ENCODE results near the gene KCNK2. TPM values are rescaled to one million over a fixed set of nuclear protein-coding genes. Genes with fewer than 3 reads are reported as not detected.

The KCNK2 gene
- total RNA-seq, 1 donor from 2014 or later, result 0.27 TPM

DNA sequence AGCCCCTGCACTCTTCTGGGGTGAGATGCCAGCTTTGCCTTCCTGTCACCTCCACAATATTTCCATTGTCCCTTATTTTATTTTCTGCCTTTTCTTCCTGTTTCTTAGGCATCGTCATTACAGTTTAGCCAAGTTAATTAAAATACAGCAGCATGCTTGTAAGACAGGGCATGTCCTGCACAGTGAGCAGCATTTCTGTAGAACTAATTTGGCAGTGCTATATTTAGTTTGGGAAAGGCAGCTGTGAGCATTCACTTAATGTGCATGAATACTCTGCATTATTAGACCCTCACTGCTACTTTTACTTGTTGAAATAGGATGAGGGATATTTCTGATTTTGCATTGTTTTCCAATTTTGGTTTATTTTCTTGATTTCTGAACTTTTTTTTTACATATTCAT is 133.3 kb downstream of the KCNK2 start:
- intact Hi-C loops (cut with DNase I), result no loop called here
- DNase-seq (no peak), ATAC-seq (ENCODE audit: poor library complexity) (no peak)

DNA sequence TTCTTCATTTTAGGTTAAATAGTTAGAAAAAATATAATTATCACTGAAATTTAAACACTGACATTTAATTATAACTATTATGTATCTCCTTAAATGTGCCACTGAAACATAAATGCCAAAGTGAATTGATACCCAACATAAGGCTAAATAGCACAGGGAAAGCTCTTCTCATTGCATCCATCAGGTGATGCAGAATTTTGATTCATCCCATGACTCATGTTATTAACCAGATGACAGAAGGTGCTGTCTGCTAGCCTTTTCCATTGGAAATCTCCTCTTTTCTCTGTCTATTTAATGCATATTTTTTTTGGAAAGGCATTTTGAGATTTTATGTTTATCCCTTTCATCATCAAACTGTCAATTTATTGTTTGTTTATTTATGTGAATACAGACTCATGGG is 136.8 kb downstream of the KCNK2 start:
- intact Hi-C loops (cut with DNase I), result no loop called here
- ATAC-seq (ENCODE audit: poor library complexity) (no peak), DNase-seq (no peak)

DNA sequence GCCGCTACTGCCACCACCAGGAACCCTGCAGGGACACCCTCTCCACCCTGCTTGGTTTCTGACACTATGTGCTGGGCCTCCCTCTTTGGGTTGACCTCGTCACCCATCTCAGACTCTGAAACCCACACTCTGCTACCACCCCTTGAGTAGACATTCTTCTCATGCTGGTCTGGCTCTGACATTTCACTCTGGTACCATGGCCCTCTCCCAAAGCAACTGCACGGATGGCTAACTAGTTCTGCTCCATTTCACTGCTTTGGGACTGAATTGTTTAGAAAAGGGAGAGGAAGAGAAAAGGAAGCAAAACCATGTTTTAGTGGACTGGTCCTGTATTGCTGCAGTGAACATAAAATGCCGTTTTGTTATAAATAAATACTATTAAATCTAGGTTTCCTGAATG is 137.8 kb downstream of the KCNK2 start:
- intact Hi-C loops (cut with DNase I), result no loop called here
- no peak for DNase-seq
- no peak for ATAC-seq (ENCODE audit: poor library complexity)

DNA sequence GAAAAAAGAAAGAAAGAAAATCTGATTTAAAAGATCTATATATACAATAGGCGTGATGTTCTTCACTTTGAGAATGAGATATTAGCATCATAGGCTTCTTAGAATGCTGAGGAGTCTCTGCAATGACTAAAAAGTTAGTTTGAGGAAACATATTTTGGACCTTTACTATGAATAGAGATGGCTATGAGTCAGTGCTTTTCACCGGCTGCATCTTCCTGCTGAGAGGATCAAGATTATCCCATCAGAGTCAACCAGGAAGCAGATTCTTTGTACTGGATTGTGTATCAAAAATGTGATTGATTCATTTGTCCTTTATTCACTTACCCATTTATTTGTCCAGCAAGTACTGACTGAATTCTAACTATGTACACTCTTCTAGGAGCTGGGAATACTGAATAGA is 144.2 kb downstream of the KCNK2 start:
- no peak for DNase-seq
- intact Hi-C loops (cut with DNase I), result no loop called here
- no peak for ATAC-seq (ENCODE audit: poor library complexity)

DNA sequence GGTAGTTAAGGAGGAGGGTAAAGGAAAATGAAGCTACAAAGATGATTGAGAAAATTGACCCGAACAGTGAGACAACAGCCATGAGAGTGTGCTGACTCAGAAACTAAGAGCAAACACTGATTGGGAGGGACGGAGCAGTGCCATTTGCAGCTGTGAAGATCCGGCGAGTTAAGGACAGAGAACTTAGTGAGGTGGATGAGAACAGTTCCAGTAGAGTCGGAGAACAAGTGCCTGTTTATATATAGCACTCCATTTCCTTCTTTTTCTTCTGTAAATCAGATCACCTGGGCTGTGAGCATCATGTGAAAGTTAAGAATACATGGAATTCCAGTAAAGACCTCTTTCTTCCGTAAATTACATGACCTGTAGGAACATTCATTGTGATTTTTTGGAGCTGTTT is 145.7 kb downstream of the KCNK2 start:
- intact Hi-C loops (cut with DNase I), result no loop called here
- ATAC-seq (ENCODE audit: poor library complexity) (no peak), DNase-seq (no peak)

DNA sequence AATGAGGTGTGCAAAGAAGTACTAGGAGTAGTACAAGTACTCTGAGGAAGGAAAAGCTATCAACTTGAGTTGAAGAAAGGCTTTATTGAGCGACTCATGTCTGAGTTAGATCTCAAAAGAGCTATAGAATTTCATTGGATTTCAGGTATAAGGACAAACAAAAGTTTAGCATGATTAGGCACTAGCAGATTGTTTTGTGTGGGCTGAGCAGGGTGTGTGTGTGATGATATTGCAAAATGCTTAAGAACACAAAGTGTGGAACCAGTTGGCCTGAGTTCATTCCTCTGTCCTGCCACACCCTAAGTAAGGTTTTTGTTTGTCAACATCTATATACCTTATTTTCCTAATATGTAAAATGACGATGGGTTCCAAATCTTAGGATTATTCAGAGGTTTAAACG is 158.9 kb downstream of the KCNK2 start:
- DNase-seq (no peak), ATAC-seq (ENCODE audit: poor library complexity) (no peak)
- intact Hi-C loops (cut with DNase I), result no loop called here

DNA sequence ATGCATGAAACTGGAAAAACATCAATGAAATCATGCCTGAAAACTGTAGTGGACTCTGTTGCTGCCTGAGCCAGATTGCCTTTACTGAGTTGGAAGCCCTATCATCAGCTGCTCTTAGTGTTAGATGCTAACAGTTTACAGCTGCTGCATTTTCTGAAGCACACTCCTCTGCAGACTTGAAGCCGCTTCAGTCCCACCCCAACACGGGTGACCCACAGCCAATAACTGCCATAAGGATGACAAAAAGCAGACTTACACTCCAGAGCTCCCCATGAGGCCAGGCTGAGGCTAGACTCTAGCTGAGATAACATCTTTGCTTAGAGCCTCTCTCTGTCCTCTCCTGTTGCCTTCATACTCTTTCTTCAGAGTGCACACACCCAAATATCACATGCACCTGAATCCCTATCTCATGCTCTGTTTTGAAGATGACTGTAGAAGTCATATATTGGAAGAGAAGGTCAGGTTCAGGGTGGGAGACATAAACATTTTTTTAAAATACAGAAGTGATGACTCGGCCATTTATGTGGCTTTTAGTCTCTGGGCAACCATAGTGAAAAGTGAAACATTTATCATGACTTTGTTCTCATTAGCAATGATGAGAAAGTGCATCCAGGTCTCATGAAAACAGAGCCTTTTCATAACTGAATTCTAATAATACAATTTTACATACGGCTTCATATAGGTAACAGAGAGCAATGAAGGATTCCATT is 161.0 kb downstream of the KCNK2 start:
- ATAC-seq (ENCODE audit: poor library complexity), result no peak
- no peak for DNase-seq
- intact Hi-C loops (cut with DNase I), result no loop called here

DNA sequence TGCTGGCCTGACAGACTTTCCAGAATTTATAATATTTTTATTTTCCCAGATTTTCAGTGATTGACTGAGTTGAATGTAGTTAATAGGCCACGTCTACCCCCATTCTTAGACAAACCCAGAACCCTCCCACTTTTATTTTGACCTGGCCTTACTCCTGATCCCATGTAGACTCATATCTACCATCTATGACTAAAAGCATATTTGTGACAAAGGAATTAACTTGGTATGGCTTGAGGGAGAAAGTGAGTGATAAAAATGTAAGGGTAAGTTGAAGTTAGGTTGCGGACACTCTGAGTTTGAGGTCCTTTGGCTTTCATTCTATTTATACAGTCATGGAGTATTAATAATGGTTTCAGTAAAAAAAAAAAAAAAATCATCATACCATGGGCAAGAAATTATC is 168.4 kb downstream of the KCNK2 start:
- DNase-seq (no peak), ATAC-seq (ENCODE audit: poor library complexity) (no peak)
- intact Hi-C loops (cut with DNase I), result no loop called here

DNA sequence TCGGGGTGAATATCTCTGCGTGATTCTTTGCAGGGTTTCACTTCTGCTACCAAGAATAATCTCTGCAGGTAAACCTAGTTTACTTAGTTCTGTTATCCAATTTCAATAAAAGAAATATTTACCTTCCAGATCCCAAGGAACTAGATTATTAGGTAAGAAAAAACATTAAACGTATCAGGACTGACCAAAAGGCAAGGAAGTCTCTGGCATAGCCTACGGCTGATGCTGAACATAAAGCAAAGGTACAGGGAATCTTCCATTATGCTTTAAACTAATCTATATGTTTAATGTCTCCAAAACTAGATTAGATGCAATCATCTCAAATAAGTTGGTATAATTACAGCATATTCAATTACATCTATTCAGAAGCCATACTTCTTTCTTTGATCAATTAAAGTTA is 168.9 kb downstream of the KCNK2 start:
- DNase-seq (no peak), ATAC-seq (ENCODE audit: poor library complexity) (no peak)
- intact Hi-C loops (cut with DNase I), result no loop called here

DNA sequence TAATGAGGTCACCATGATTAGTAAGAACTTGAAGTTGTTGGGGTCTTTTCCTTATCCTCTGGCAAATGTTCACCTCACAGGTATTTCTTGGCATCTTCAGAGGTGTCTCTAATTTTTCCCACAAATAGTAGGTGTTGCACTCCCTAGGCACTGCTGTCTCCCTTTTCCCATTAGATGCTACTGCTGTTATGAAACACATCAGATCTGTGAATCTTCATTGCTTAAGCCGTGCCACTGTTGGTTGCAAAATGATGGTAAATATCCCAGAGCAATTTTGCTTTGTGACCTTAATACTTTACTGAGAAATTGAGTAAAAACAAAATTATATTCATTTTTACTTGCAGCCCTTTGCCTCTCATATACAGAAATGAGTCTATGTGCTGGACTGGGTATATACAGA is 169.6 kb downstream of the KCNK2 start:
- ATAC-seq (ENCODE audit: poor library complexity) (no peak), DNase-seq (no peak)
- intact Hi-C loops (cut with DNase I), result no loop called here

DNA sequence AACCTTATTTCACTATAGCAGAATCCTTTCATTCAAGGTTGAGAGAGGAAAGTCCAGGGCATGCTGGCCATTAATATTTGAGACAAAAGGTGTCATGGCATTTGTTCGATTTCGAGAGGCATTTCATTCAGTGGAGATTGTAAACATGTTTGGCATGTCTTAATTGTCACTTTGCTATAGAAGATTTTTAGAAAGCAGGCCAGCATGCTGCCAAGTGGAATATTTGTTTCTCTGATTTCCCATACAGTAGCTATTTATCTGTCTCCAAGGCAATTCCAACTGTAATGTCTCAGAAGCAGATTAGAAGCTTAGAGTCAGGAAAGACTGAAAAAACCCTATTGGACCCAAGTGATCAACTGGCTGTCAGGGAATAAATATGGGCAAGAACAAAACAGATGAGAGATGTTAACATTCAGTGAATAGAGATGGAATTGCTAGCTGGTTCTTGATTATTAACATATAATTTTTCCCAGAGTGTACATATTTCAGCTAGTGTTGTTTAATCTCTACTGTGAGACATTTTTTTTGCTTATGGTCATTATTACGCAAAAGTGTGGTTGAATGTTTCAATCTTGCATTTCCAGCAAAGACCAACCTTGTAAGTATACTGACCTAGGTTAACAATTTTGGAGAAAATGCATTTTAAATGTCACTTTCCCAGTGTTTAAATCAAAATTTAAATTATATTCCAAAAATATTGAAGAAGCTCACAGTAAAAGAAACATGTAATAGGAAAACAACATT is 174.6 kb downstream of the KCNK2 start:
- intact Hi-C loops (cut with DNase I), result no loop called here
- DNase-seq, result no peak
- no peak for ATAC-seq (ENCODE audit: poor library complexity)

DNA sequence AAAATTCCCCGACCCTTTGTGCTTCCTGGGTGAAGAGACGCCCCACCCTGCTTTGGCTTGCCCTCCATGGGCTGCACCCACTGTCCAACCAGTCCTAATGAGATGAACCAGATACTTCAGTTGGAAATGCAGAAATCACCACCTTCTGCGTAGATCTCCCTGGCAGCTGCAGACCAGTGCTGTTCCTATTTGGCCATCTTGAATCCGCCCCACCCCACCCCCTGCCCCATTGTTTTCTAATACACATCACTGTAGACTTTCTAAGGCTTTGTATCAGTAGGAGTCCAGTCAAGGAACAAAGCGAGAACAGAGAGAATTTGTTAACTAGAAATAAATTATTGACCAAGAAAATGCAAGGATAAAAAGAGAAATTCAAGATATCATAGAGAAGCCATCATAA is 178.2 kb downstream of the KCNK2 start:
- intact Hi-C loops (cut with DNase I), result no loop called here
- DNase-seq (no peak), ATAC-seq (ENCODE audit: poor library complexity) (no peak)

DNA sequence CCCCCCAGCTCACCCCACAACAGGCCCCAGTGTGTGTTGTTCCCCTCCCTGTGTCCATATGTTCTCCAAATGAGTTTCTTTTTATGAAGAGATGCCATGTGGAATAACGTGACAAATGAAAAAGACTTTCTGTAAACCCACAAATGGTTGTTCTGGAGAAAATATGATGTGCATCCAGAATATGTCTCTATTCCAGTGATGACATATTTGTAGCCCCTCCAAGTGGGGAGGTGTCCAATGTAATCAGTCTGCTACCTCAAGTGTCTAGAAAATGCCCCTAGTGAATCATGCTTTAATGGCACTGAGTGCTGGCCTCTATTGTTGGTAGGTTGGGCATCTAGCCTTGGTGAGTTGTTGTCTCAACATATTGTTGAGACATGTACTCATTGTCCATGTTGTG is 179.6 kb downstream of the KCNK2 start:
- ATAC-seq (ENCODE audit: poor library complexity), result no peak
- DNase-seq, result no peak
- intact Hi-C loops (cut with DNase I), result no loop called here

DNA sequence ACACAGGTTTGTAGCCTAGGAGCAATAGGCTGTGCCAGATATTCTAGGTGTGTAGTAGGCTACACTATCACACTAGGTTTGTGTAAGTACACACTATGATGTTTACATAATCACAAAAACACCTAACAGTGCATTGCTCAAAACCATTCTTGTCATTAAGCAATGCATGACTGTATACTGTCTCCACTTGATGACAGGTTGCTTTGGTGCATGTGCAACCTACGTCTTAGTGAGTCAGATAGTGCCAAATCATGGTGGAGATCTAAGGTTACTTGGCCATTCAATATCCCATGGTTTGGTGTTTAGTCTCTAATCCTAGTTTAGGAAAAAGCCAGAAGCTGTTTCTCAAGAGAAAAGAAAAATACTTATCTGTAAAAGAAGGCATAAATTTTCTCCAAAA is 181.1 kb downstream of the KCNK2 start:
- intact Hi-C loops (cut with DNase I), result no loop called here
- no peak for DNase-seq
- ATAC-seq (ENCODE audit: poor library complexity), result no peak

DNA sequence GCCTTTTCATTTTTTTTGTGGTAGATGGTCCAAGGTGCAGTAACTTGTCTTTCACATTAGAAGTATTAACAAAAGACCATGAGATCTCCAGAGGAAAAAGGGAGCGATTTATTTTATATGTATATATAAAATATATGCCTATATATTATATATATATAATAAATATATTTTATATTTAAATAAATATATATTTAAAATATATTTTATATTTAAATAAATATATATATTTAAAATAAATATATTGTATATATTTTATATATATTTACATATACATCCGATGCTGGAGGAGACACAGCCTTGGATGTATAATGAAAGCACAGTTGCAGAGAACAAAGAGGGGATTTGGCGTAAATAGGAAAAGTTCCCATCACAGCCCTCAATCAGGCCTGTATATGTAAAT is 182.1 kb downstream of the KCNK2 start:
- ATAC-seq (ENCODE audit: poor library complexity) (no peak), DNase-seq (no peak)
- intact Hi-C loops (cut with DNase I), result no loop called here

DNA sequence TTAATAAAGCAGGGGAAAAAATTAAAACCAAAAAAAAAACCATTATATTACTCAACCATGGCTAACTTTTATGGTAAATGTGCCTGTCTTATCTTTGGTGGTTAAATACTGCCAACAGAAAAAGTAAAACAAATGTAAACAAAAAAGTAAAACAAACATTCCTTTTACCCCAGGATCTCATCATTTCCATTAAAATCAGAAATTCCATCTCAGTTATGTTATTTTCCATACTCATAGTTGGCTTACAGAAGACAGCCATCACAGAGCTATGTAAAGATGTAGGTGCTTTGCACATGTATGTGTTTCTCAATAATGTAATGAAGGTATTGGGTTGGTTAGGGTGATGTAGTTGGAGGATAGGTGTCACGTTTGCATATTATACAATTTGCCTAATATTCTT is 185.0 kb downstream of the KCNK2 start:
- DNase-seq (no peak), ATAC-seq (ENCODE audit: poor library complexity) (no peak)
- intact Hi-C loops (cut with DNase I), result no loop called here

DNA sequence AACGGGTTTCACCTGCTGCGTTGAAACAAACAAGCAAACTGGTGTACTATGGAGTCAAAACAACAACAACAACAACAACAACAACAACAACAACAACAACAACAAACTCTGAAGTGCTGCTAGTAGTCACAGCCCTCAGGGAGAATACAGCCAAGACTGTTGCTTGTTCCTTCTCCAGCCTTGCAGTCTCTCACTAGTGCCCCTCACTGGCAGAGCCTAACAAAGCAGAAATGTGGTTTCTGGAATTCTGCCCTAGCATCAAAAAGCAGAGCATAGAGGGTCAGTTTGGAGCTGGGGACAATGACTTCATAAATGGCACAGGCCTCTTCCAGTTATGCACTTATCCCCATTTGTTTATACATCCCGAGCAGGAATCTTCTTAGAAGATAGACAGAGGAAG is 187.4 kb downstream of the KCNK2 start:
- ATAC-seq (ENCODE audit: poor library complexity), result no peak

DNA sequence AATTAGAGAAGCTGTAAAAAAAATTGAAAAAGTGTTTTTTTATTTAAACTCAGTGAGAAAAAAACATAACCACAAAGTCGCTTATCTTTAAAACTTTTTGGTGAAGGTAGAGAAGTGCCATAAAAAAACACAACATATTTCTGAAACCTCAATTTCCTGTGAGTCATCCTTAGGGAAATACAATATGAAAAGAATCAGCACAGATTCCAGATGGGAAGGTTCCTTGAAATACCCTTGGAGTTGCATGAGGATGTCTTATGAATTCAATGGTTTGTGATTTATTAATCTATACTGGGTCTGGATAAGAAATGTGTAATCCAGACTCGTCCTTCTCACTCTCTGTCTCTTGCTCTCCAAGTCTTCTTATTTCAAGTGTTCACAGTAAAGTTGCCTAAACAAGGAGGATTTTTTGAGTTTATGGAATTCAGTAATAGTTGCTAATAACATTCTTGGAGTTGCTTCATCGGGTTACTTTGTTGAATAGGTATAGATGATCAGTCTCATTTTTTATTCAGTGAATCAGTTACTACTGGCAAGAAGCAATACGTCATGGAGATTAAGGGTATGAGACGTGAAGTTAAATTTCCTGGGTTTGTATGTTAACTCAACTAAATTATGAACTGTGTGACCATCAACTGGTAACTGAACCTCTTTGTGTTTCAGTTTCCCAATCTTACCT is 191.4 kb downstream of the KCNK2 start:
- DNase-seq, result no peak
- intact Hi-C loops (cut with DNase I), result no loop called here

More for the DNA sequence above, 187.4 kb downstream of the KCNK2 start:
- DNase-seq, result no peak
- intact Hi-C loops (cut with DNase I), result no loop called here

DNA sequence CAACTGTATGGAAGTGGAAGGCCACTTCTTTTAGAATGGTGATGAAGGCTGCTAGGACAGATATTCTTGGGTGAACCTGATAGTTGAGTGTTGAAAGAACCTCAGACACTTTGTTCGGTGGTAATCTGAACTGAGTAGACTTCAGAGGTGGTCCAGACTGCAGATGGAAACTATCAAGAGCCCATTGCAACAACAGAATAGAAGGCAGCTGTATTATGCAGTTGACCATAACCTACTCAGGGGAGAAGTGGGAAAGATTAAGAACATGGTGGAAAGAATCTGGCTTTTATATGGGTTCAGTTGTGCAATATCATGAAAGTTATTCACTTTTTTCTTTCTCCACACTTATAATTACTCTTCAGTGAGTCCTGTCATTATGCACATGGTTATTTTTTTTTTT is 194.0 kb downstream of the KCNK2 start:
- ATAC-seq (ENCODE audit: poor library complexity) (no peak), DNase-seq (no peak)
- intact Hi-C loops (cut with DNase I), result no loop called here

More for the DNA sequence above, 191.4 kb downstream of the KCNK2 start:
- ATAC-seq (ENCODE audit: poor library complexity), result no peak

DNA sequence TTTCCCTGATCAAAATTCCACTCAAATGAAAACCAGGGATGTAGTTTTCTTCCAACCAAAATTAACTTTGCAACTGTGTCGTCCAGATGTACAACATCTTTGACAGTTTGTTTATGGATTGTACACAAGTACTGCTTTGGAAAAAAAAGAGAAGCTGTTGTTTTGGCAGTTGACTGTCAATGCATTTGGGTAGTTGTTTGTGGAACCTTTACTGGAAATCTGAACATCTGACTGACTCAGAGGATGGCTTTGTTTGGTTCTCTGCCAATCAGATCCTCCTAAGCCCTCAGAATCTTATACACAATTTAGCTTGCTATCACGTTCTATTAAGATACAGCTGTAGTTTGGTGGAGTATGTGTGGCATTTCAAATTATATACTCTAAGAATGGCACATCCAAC is 195.0 kb downstream of the KCNK2 start:
- ATAC-seq (ENCODE audit: poor library complexity) (no peak), DNase-seq (no peak)
- intact Hi-C loops (cut with DNase I), result no loop called here

Data from Right ventricle myocardium superior (tissue), 1 donor.